GM18951 (cell line): ENCODE data around the gene ATP23.
A peak's percentile ranks its signal among the peaks of the same experiment; 100 is the strongest.

ENCODE experiments used
- POLR2A ChIP-seq: IDR thresholded peaks from 4 replicates; pipeline ENCODE4 v1.6.1; 2011; ENCODE audit warnings: mild to moderate bottlenecking; ENCODE audit not compliant: insufficient read length, insufficient read depth; ENCODE audit errors: extremely low read depth
- in situ Hi-C: fragments of 300-500 bp; cut with MboI; formaldehyde crosslinking; loops from one replicate; pipeline ENCODE4 v1.12.0; 2022; ENCODE audit warnings: low sequenced_read_pairs, mixed read lengths, inconsistent platforms; ENCODE audit not compliant: unreplicated experiment

The ATP23 gene, protein sequence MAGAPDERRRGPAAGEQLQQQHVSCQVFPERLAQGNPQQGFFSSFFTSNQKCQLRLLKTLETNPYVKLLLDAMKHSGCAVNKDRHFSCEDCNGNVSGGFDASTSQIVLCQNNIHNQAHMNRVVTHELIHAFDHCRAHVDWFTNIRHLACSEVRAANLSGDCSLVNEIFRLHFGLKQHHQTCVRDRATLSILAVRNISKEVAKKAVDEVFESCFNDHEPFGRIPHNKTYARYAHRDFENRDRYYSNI

GRCh38 chr12:57941165-57941894 is at the start of gene ATP23:
Gene ATP23 (plus strand): TSS chr12:57941567. CDS start chr12:57941702, 135 bp downstream.
- TF ChIP-seq POLR2A: peak; percentile 94
- in situ Hi-C loops: no loop called here

GRCh38 chr12:57892232-57892972 is 49.0 kb upstream of the ATP23 start:
- in situ Hi-C loops: no loop called here
- TF ChIP-seq POLR2A: no peak

DNA sequence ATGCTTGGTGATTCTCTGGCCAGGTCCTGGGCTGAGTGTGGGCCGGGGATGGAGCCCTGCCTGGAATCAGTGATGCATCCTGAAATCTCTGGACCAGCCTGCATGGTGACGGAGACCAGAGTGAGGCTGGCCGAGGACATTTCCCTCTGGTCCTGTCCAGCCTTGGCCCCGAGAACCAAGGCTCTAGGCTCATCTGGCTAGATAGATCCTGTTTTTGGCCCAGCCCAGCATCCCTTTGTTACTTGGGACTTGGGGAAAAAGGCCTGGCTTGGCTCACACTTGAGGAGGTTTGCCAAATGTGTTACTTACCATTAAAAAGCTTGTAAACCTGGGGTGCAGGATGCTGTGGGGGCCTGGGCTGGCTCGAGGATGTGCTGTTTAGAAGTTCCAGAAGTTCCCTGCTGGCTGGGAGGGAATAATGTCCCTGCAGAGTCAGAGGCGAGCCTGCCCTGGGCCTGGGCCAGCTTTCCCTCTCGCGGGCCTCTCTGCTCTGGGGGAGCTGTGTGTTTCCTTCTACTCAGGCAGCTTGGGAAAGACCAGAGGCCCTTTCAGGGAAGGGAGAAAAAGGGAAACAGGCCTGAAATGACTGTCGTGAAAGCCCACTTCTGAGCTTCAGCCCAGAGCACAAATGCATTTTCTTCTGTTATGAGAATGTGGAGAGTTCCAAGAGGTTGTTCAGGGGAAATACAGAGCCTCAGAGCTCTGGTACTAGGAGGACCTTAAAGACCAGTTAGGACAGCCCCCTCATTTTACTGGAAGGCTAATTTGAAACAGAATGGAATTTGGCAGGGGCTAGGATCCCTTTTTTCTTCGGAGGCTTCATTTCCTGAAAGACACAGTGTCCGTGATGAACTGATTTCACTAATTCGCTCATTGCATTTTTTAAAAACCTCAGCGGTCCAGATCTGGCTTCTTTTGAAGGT is 47.7 kb upstream of the ATP23 start:
- no peak for TF ChIP-seq POLR2A
- in situ Hi-C loops: no loop called here

DNA sequence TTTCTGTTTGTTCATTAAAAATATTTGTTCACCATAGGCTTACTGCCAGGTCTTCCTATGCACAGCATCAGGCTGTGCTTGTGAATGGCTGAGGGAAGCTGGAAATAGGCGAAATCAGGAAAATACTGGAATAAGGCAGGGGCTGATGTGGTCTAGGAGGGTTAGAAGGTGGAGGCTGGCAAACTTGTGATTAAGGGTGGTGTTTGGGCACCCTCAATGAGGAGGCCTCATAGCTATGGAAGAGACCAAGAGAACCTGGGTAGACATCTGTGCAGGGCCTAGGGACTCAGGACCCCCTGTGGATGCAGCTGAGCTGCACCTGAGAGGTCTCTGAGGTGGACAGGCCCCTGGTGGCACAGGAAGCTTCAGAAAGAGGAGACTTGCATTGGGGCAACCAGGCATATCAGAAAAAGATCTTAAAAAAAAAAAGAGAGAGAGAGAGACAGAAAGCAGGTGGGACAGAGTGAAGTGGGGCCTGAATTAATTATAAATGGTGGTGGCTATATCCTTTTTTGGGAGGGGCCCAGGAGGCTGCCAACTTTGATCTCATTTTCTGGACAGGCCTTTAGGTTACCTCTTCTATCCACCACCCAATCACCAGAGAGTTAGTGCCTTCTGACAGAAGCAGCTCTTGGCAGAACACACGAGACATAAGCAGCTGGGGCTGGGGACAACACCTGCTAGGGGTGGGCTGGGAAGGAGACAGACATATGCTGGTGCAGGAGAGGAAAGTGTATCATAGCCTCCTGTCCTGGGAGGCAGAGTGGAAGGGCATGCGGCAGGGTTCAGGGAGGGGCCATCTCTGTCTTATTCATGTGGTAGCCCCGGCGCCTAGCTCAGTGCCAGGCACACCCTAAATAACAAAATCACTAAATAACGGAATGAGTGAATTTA is 46.7 kb upstream of the ATP23 start:
- in situ Hi-C loops: no loop called here
- no peak for TF ChIP-seq POLR2A

GRCh38 chr12:57895389-57896114 is 45.8 kb upstream of the ATP23 start:
- no peak for TF ChIP-seq POLR2A
- in situ Hi-C loops: no loop called here

GRCh38 chr12:57896115-57896433 is 45.3 kb upstream of the ATP23 start:
- in situ Hi-C loops: no loop called here

GRCh38 chr12:57896434-57897201 is 44.7 kb upstream of the ATP23 start:
- in situ Hi-C loops: no loop called here
- no peak for TF ChIP-seq POLR2A

More at GRCh38 chr12:57896115-57896433, 45.3 kb upstream of the ATP23 start:
- no peak for TF ChIP-seq POLR2A

- TF ChIP-seq POLR2A: no peak
- in situ Hi-C loops: no loop called here
These were observed 43.9 kb upstream of the ATP23 start for GRCh38 chr12:57897286-57897974.

DNA sequence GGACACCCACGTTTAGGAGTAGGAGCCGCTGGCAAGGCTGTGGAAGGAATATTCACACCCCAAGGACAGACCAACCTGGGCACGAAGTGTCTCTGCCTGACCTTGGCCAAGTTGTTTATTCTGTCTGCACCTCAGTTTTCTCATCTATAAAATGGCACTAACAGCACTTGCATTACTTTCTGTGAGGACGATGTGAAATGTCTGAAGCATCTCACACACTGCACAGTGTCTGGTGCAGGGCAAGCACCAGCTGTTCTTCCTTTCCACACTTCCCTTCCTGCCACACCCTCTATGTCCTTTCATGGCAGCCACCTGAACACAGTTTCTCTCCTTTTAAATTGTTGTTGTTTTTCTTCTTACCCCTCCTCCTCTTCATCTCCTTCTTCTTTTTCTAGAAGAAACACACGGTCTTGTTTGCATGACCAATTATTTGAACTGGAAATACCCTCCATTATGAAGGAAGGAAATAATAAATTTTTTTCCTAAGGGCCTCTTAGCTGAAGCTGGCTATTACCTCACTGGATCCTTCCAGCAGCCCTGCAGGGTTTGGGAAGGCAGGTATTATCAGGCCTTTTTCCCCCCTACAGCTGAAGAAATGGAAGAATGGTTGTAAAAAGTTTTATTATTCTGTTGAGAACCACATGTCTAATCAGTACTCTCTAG is 42.9 kb upstream of the ATP23 start:
- no peak for TF ChIP-seq POLR2A
- in situ Hi-C loops: no loop called here
